Upper lobe of left lung (tissue), 6 donors: ENCODE data around the gene ATP8B3. TPM values are rescaled to one million over a fixed set of nuclear protein-coding genes. Genes with fewer than 3 reads are reported as not detected.

ENCODE experiments used
- ATAC-seq, 2 donors: fragments of 200-7000 bp; cut with Tn5 transposase; one replicate each; pipeline ENCODE4 v1.9.1; 2022; ENCODE audit warnings: mild to moderate bottlenecking in 2 of 2, moderate library complexity in 2 of 2; ENCODE audit not compliant: low FRiP score in 2 of 2
- DNase-seq, 2 donors: peaks; one replicate each; pipeline ENCODE4 v3.0.0-alpha.2; 2019 to 2020
- H3K27ac ChIP-seq, 4 donors: fragments of 200-600 bp; sonication (generic); one replicate each; pipeline ENCODE4 v1.5.1; 2016 to 2019
- H3K27me3 ChIP-seq, 4 donors: fragments of 200-600 bp; sonication (generic); one replicate each; pipeline ENCODE4 v1.5.1; 2017 to 2019
- H3K36me3 ChIP-seq, 4 donors: fragments of 200-600 bp; sonication (generic); one replicate each; pipeline ENCODE4 v1.5.1; 2016 to 2019
- H3K4me1 ChIP-seq, 4 donors: fragments of 200-600 bp; sonication (generic); one replicate each; pipeline ENCODE4 v1.5.1; 2018 to 2019
- H3K4me3 ChIP-seq, 4 donors: fragments of 200-600 bp; sonication (generic); one replicate each; pipeline ENCODE4 v1.5.1; 2017 to 2019; ENCODE audit warnings: mild to moderate bottlenecking in 2 of 4, moderate library complexity in 1 of 4
- H3K9me3 ChIP-seq, 4 donors: fragments of 200-600 bp; sonication (generic); one replicate each; pipeline ENCODE4 v1.5.1; 2018 to 2019
- CTCF ChIP-seq, 6 experiments: fragments of 450-650 bp in 4 of 6; fragments of 200-600 bp in 2 of 6; sonication (generic) in 2 of 6; IDR thresholded peaks; one replicate each; pipeline ENCODE4 v1.5.1; 2016 to 2019; ENCODE audit warnings: antibody characterized with exemption in 6 of 6
- EP300 ChIP-seq, 4 donors: sonication (generic); formaldehyde crosslinking; IDR thresholded peaks; one replicate each; pipeline ENCODE4 v1.5.1; 2017; ENCODE audit warnings: antibody characterized with exemption in 4 of 4, control low read depth in 2 of 4
- POLR2A ChIP-seq, 4 donors: fragments of 450-650 bp; IDR thresholded peaks; one replicate each; pipeline ENCODE4 v1.5.1; 2016 to 2017; ENCODE audit warnings: antibody characterized with exemption in 4 of 4, mild to moderate bottlenecking in 2 of 4
- POLR2AphosphoS5 ChIP-seq, 2 donors: sonication (generic); formaldehyde crosslinking; IDR thresholded peaks; one replicate each; pipeline ENCODE4 v1.5.1; 2017; ENCODE audit warnings: antibody characterized with exemption in 2 of 2
- WGBS, 2 donors: methylation state at CpG; one replicate each; pipeline ENCODE4 v1.1.5; 2017 to 2018; 5-methylcytosine and 5-hydroxymethylcytosine counted together
- total RNA-seq, 6 donors: library from RNA; depleted of rRNA in 4 of 6; stranded (reverse); fragments of >200 nt in 4 of 6; gene quantifications; one replicate each; pipeline versions ENCODE4 v1.1.0 to v1.2.1, GENCODE V29; 2016 to 2021
- donor health status: DM: no; HTN: no; CAD: no; lungs with moderate emphysema.
- donor health status: DM: no; HTN: yes; CAD: no; lungs with severe emphysema.

Gene ATP8B3
- total RNA-seq, 6 donors from 2014 or later, result under 0.01 to 6.2 (median 1.1) TPM

GRCh38 chr19:1859331-1859781 is 47.3 kb upstream of the ATP8B3 start:
- H3K27ac ChIP-seq, result peak overlapping the region in 3 of 4 donors; percentile 27 to 56 (median 49)
- no peaks in the 10 kb centered on the region for H3K27me3 ChIP-seq
- ATAC-seq, result no peak
- H3K4me1 ChIP-seq, result peaks cover 63 to 83% (median 79%) of the 10 kb centered on the region in 4 donors
- no peaks in the 10 kb centered on the region for H3K9me3 ChIP-seq
- no peak for DNase-seq
- WGBS, 2 donors, result 65 to 76% methylated on average over 14 to 18 of the region's 18 CpGs
- peaks cover 0 to 1% (median 0%) of the 10 kb centered on the region in 4 donors for H3K36me3 ChIP-seq
- TF ChIP-seq POLR2AphosphoS5 (IDR thresholded peaks at IDR 0.05) (no peak), CTCF (IDR thresholded peaks at IDR 0.05) (no peak), EP300 (IDR thresholded peaks at IDR 0.05) (no peak), POLR2A (IDR thresholded peaks at IDR 0.05) (no peak)
- no peak overlapping the region for H3K4me3 ChIP-seq

- H3K27me3 ChIP-seq, result no peaks in the 10 kb centered on the region
- no peak for DNase-seq
- peaks cover 72 to 90% (median 87%) of the 10 kb centered on the region in 4 donors for H3K4me1 ChIP-seq
- peaks cover 0 to 4% (median 0%) of the 10 kb centered on the region in 4 donors for H3K36me3 ChIP-seq
- no peaks in the 10 kb centered on the region for H3K9me3 ChIP-seq
- no peak overlapping the region for H3K4me3 ChIP-seq
- no peak for ATAC-seq
- 64 to 72% methylated on average over 8 to 9 of the region's 10 CpGs for WGBS, 2 donors
- no peak for TF ChIP-seq POLR2AphosphoS5 (IDR thresholded peaks at IDR 0.05)
- TF ChIP-seq POLR2A (IDR thresholded peaks at IDR 0.05), result no peak
- TF ChIP-seq CTCF (IDR thresholded peaks at IDR 0.05), result no peak
- no peak for TF ChIP-seq EP300 (IDR thresholded peaks at IDR 0.05)
- peak overlapping the region; percentile 93 to 95 (median 94) for H3K27ac ChIP-seq
These were observed 46.5 kb upstream of the ATP8B3 start for GRCh38 chr19:1858412-1859081.

GRCh38 chr19:1857648-1858326 is 45.7 kb upstream of the ATP8B3 start:
- ATAC-seq (no peak), DNase-seq (no peak)
- H3K4me3 ChIP-seq, result peak overlapping the region in 3 of 4 donors; percentile 47 to 60 (median 59)
- H3K27me3 ChIP-seq, result no peaks in the 10 kb centered on the region
- peak overlapping the region; percentile 93 to 95 (median 94) for H3K27ac ChIP-seq
- H3K36me3 ChIP-seq, result peaks cover 0 to 4% (median 0%) of the 10 kb centered on the region in 4 donors
- TF ChIP-seq POLR2A (IDR thresholded peaks at IDR 0.05), result no peak
- no peak for TF ChIP-seq POLR2AphosphoS5 (IDR thresholded peaks at IDR 0.05)
- TF ChIP-seq EP300 (IDR thresholded peaks at IDR 0.05), result no peak
- TF ChIP-seq CTCF (IDR thresholded peaks at IDR 0.05), result no peak
- H3K4me1 ChIP-seq, result peaks cover 77 to 98% (median 95%) of the 10 kb centered on the region in 4 donors
- no peaks in the 10 kb centered on the region for H3K9me3 ChIP-seq
- 40 to 46% methylated on average over 10 to 15 of the region's 16 CpGs for WGBS, 2 donors

GRCh38 chr19:1856698-1857603 is 44.9 kb upstream of the ATP8B3 start:
- DNase-seq (peak; percentile 94), ATAC-seq (peak; percentile 54 to 65)
- 6 to 11% methylated on average over 12 to 31 of the region's 73 CpGs for WGBS, 2 donors
- Histone ChIP-seq H3K36me3 (peaks cover 0 to 4% (median 0%) of the 10 kb centered on the region in 4 donors), H3K27ac (peak overlapping the region; percentile 93 to 95 (median 94)), H3K4me1 (peaks cover 81 to 100% (median 97%) of the 10 kb centered on the region in 4 donors), H3K9me3 (no peaks in the 10 kb centered on the region), H3K27me3 (no peaks in the 10 kb centered on the region), H3K4me3 (peak overlapping the region; percentile 18 to 60 (median 53))
- TF ChIP-seq POLR2AphosphoS5 (IDR thresholded peaks at IDR 0.05) (peak in 1 of 2 donors; percentile 56), CTCF (IDR thresholded peaks at IDR 0.05) (no peak), POLR2A (IDR thresholded peaks at IDR 0.05) (peak in 1 of 4 donors; percentile 30)
